DND-41 (cell line): Measurements from ENCODE around the gene SMOC2.
"Not testable (repeated sequence)": the region's sequence is repeated elsewhere in the genome, so short reads cannot be mapped to it uniquely, and the experiment has no call there.

Source experiments
- EZH2 ChIP-seq: IDR thresholded peaks from 3 replicates; pipeline ENCODE4 v1.6.1; 2012; ENCODE audit warnings: borderline replicate concordance, low read depth, mild to moderate bottlenecking, moderate library complexity, low read length, inconsistent platforms; ENCODE audit not compliant: severe bottlenecking
- TF ChIP-seq, protein P1 (sequence below): IDR thresholded peaks from 2 replicates; pipeline ENCODE4 v1.5.1; 2012; ENCODE audit warnings: borderline replicate concordance, low read length, moderate library complexity, mild to moderate bottlenecking; ENCODE audit not compliant: poor library complexity, severe bottlenecking; ENCODE audit errors: extremely low read depth

DNA sequence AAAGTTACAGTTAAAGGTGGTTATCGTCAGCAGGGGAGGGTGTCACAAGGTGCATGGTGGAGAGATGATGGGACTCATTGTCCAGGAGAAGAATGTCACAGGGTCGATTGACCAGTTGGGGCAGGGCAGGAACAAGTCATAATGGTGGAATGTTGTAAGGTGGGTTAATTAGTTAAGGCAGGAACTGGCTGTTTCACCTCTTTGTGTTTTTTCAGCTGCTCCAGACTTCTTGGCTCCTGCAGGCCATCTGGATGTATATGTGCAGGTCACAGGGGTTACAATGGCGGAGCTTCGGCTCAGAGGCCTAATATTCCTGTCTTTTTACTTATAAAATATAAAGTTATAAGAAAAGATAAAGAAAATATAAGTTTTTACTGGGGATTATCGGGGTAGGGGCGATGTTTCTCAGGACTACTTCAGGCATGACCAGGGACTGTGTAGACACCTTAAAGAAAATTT is 236.4 kb downstream of the SMOC2 start:
- TF ChIP-seq, protein P1, sequence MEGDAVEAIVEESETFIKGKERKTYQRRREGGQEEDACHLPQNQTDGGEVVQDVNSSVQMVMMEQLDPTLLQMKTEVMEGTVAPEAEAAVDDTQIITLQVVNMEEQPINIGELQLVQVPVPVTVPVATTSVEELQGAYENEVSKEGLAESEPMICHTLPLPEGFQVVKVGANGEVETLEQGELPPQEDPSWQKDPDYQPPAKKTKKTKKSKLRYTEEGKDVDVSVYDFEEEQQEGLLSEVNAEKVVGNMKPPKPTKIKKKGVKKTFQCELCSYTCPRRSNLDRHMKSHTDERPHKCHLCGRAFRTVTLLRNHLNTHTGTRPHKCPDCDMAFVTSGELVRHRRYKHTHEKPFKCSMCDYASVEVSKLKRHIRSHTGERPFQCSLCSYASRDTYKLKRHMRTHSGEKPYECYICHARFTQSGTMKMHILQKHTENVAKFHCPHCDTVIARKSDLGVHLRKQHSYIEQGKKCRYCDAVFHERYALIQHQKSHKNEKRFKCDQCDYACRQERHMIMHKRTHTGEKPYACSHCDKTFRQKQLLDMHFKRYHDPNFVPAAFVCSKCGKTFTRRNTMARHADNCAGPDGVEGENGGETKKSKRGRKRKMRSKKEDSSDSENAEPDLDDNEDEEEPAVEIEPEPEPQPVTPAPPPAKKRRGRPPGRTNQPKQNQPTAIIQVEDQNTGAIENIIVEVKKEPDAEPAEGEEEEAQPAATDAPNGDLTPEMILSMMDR: not testable (repeated sequence)
- not testable (repeated sequence) for TF ChIP-seq EZH2
